Measurements from ENCODE around the gene SLC25A18. TPM values are rescaled to one million over a fixed set of nuclear protein-coding genes. Genes with fewer than 3 reads are reported as not detected.

The SLC25A18 gene
- total RNA-seq, 2 donors from 2014 or later = 6.9 to 14.3 TPM

GRCh38 chr22:17601031-17601430 lies 37.7 kb downstream of the SLC25A18 start:
- no peaks in the 10 kb centered on the region for H3K27me3 ChIP-seq (ENCODE audit: control insufficient read depth, insufficient read depth, low read length, poor library complexity, severe bottlenecking)
- no peaks in the 10 kb centered on the region for H3K4me1 Mint-ChIP-seq
- peaks cover 11% of the 10 kb centered on the region for H3K9me3 Mint-ChIP-seq
- no peak for TF ChIP-seq CTCF (conservative IDR thresholded peaks at IDR 0.05)
- H3K9ac ChIP-seq (ENCODE audit: extremely low read depth, low read length, poor library complexity, severe bottlenecking) = no peak overlapping the region
- no peak overlapping the region for H3K27ac ChIP-seq (ENCODE audit: low read depth, low read length)
- no peak overlapping the region for H3K4me3 ChIP-seq (ENCODE audit: low read length)
- no peaks in the 10 kb centered on the region for H3K27me3 Mint-ChIP-seq (ENCODE audit: insufficient read depth)
- peaks cover 84% of the 10 kb centered on the region for H3K36me3 ChIP-seq (ENCODE audit: control insufficient read depth, insufficient read depth, low read length)
- H3K27ac Mint-ChIP-seq = no peak overlapping the region
- no peak overlapping the region for H3K4me3 Mint-ChIP-seq
- DNase-seq = no peak
- peaks cover 73% of the 10 kb centered on the region for H3K36me3 Mint-ChIP-seq (ENCODE audit: low read depth)
- 83 to 89% methylated on average over 3 of the region's 3 CpGs for WGBS, 2 experiments (ENCODE audit: insufficient coverage in 1 of 2, insufficient read length in 1 of 2)
- peaks cover 24% of the 10 kb centered on the region for H3K9me3 ChIP-seq (ENCODE audit: control insufficient read depth, low read length)
- no peaks in the 10 kb centered on the region for H3K4me1 ChIP-seq (ENCODE audit: control insufficient read depth, insufficient read depth, low read length)

GRCh38 chr22:17603668-17604067 lies 40.4 kb downstream of the SLC25A18 start:
- Mint-ChIP-seq H3K4me1 (no peaks in the 10 kb centered on the region), H3K9me3 (no peaks in the 10 kb centered on the region), H3K4me3 (no peak overlapping the region), H3K36me3 (ENCODE audit: low read depth) (peaks cover 49% of the 10 kb centered on the region), H3K27me3 (ENCODE audit: insufficient read depth) (no peaks in the 10 kb centered on the region), H3K27ac (peak overlapping the region; percentile 36)
- Histone ChIP-seq H3K4me3 (ENCODE audit: low read length) (no peak overlapping the region), H3K9ac (ENCODE audit: extremely low read depth, low read length, poor library complexity, severe bottlenecking) (no peak overlapping the region), H3K9me3 (ENCODE audit: control insufficient read depth, low read length) (no peaks in the 10 kb centered on the region), H3K27ac (ENCODE audit: low read depth, low read length) (no peak overlapping the region), H3K27me3 (ENCODE audit: control insufficient read depth, insufficient read depth, low read length, poor library complexity, severe bottlenecking) (no peaks in the 10 kb centered on the region), H3K4me1 (ENCODE audit: control insufficient read depth, insufficient read depth, low read length) (no peaks in the 10 kb centered on the region), H3K36me3 (ENCODE audit: control insufficient read depth, insufficient read depth, low read length) (peaks cover 80% of the 10 kb centered on the region)
- DNase-seq = no peak
- no peak for TF ChIP-seq CTCF (conservative IDR thresholded peaks at IDR 0.05)
- WGBS, 2 experiments (ENCODE audit: insufficient coverage in 1 of 2, insufficient read length in 1 of 2) = 96 to 100% methylated on average over 4 of the region's 4 CpGs

- no peaks in the 10 kb centered on the region for H3K27me3 ChIP-seq (ENCODE audit: control insufficient read depth, insufficient read depth, low read length, poor library complexity, severe bottlenecking)
- peaks cover 77% of the 10 kb centered on the region for H3K36me3 ChIP-seq (ENCODE audit: control insufficient read depth, insufficient read depth, low read length)
- peaks cover 4% of the 10 kb centered on the region for H3K4me1 Mint-ChIP-seq
- H3K9me3 Mint-ChIP-seq = no peaks in the 10 kb centered on the region
- H3K27me3 Mint-ChIP-seq (ENCODE audit: insufficient read depth) = no peaks in the 10 kb centered on the region
- H3K27ac ChIP-seq (ENCODE audit: low read depth, low read length) = no peak overlapping the region
- DNase-seq = no peak
- no peak overlapping the region for H3K27ac Mint-ChIP-seq
- H3K4me3 Mint-ChIP-seq = no peak overlapping the region
- no peak for TF ChIP-seq CTCF (conservative IDR thresholded peaks at IDR 0.05)
- WGBS, 2 experiments (ENCODE audit: insufficient coverage in 1 of 2, insufficient read length in 1 of 2) = 96 to 97% methylated on average over 5 of the region's 5 CpGs
- no peak overlapping the region for H3K9ac ChIP-seq (ENCODE audit: extremely low read depth, low read length, poor library complexity, severe bottlenecking)
- peaks cover 43% of the 10 kb centered on the region for H3K36me3 Mint-ChIP-seq (ENCODE audit: low read depth)
- H3K9me3 ChIP-seq (ENCODE audit: control insufficient read depth, low read length) = no peaks in the 10 kb centered on the region
- no peak overlapping the region for H3K4me3 ChIP-seq (ENCODE audit: low read length)
- H3K4me1 ChIP-seq (ENCODE audit: control insufficient read depth, insufficient read depth, low read length) = no peaks in the 10 kb centered on the region
Observed at GRCh38 chr22:17606496-17606895, 43.2 kb downstream of the SLC25A18 start.
